ENCODE data around the gene BUD13. TPM values are rescaled to one million over a fixed set of nuclear protein-coding genes. Genes with fewer than 3 reads are reported as not detected.

The BUD13 gene
- total RNA-seq, 1 experiment from 2014 or later: 30.0 TPM

DNA sequence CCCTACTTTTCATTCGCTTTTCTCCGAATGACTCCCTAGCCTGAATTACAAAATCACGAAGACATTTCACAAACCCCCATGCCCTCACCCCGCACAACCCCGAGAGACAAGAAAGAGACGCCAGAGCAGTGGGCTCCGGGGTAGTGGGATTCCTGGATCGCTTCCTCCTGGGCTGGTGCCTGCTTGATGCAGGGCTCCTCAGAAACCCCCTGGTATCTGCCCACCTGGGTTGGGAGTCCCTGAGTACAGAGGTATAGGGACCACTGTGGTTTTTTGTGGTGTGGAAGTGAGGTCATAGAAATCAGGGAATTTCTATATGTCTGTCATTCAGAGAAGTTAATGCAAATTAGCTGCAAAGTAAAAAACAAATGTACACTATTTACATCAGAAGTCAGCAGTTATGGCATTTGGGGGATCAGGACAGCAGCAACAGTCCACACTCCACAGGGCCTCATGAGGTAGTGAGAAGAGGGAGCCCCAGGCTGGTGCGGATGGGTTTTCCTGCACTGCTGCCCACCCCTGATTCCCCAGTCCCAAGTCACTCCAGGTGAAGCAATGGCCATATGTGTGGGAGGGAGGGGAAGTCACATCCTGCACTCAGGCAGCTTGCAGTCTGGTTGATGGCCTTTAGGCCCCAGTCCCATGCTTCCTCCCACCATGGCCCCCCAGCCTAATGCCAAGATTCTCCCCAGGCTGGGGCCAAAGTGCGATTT, 39.6 kb downstream of the BUD13 start:
- ChIA-PET POLR2A (no interaction called here), CTCF (interaction anchor here (0.6 to 1.9 kb wide), 4 partner anchors 8 to 103 kb away, joined by 4 to 12 read pairs (median 4); no protein-coding TSS in a partner anchor)
- Histone ChIP-seq H3K4me3 (ENCODE audit: low read depth in 2 of 2, low read length in 2 of 2) (no peak overlapping the region), H3K36me3 (ENCODE audit: control insufficient read depth, insufficient read depth, low read length) (no peaks in the 10 kb centered on the region), H3K27me3 (ENCODE audit: control insufficient read depth, insufficient read depth, low read length) (peaks cover 7% of the 10 kb centered on the region; the same call in 1 of the 2 replicates), H3K27ac (ENCODE audit: low read length) (no peak overlapping the region), H3K9me3 (ENCODE audit: control insufficient read depth, insufficient read depth, low read depth, low read length) (no peaks in the 10 kb centered on the region), H3K4me1 (ENCODE audit: control insufficient read depth, insufficient read depth, low read length) (no peaks in the 10 kb centered on the region)
- TF ChIP-seq, protein P1, sequence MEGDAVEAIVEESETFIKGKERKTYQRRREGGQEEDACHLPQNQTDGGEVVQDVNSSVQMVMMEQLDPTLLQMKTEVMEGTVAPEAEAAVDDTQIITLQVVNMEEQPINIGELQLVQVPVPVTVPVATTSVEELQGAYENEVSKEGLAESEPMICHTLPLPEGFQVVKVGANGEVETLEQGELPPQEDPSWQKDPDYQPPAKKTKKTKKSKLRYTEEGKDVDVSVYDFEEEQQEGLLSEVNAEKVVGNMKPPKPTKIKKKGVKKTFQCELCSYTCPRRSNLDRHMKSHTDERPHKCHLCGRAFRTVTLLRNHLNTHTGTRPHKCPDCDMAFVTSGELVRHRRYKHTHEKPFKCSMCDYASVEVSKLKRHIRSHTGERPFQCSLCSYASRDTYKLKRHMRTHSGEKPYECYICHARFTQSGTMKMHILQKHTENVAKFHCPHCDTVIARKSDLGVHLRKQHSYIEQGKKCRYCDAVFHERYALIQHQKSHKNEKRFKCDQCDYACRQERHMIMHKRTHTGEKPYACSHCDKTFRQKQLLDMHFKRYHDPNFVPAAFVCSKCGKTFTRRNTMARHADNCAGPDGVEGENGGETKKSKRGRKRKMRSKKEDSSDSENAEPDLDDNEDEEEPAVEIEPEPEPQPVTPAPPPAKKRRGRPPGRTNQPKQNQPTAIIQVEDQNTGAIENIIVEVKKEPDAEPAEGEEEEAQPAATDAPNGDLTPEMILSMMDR (IDR thresholded peaks at IDR 0.05): peak; percentile 44
- TF ChIP-seq TCF7L2 (IDR thresholded peaks at IDR 0.05; ENCODE audit: low read depth, low read length) (no peak), POLR2AphosphoS5 (IDR thresholded peaks at IDR 0.05; ENCODE audit: low read depth, low read length) (no peak), SIN3A (IDR thresholded peaks at IDR 0.05; ENCODE audit: borderline replicate concordance, insufficient read depth, low read depth, low read length) (no peak)
- TF ChIP-seq, protein P2, sequence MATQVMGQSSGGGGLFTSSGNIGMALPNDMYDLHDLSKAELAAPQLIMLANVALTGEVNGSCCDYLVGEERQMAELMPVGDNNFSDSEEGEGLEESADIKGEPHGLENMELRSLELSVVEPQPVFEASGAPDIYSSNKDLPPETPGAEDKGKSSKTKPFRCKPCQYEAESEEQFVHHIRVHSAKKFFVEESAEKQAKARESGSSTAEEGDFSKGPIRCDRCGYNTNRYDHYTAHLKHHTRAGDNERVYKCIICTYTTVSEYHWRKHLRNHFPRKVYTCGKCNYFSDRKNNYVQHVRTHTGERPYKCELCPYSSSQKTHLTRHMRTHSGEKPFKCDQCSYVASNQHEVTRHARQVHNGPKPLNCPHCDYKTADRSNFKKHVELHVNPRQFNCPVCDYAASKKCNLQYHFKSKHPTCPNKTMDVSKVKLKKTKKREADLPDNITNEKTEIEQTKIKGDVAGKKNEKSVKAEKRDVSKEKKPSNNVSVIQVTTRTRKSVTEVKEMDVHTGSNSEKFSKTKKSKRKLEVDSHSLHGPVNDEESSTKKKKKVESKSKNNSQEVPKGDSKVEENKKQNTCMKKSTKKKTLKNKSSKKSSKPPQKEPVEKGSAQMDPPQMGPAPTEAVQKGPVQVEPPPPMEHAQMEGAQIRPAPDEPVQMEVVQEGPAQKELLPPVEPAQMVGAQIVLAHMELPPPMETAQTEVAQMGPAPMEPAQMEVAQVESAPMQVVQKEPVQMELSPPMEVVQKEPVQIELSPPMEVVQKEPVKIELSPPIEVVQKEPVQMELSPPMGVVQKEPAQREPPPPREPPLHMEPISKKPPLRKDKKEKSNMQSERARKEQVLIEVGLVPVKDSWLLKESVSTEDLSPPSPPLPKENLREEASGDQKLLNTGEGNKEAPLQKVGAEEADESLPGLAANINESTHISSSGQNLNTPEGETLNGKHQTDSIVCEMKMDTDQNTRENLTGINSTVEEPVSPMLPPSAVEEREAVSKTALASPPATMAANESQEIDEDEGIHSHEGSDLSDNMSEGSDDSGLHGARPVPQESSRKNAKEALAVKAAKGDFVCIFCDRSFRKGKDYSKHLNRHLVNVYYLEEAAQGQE (IDR thresholded peaks at IDR 0.05; ENCODE audit: insufficient read depth in 1 of 2, low read depth in 2 of 2, low read length in 1 of 2): no peak
- no TSS peak for BruUV-seq (replicated peaks)
- in situ Hi-C loops (cut with HindIII; ENCODE audit: low pct_unique_long_range_greater_than_20kb, low sequenced_read_pairs): no loop called here
- no peak; the same call in none of the 2 replicates for ATAC-seq
- no peak for DNase-seq (ENCODE audit: low read depth, low spot score)
- intact Hi-C loops (cut with micrococcal nuclease; ENCODE audit: unreplicated experiment): no loop called here

GRCh38 chr11:116732271-116733042, 40.3 kb downstream of the BUD13 start:
- no peaks in the 10 kb centered on the region for H3K9me3 ChIP-seq (ENCODE audit: control insufficient read depth, insufficient read depth, low read depth, low read length)
- intact Hi-C loops (cut with micrococcal nuclease; ENCODE audit: unreplicated experiment) (no loop called here), in situ Hi-C loops (cut with HindIII; ENCODE audit: low pct_unique_long_range_greater_than_20kb, low sequenced_read_pairs) (no loop called here)
- H3K4me3 ChIP-seq (ENCODE audit: low read depth in 2 of 2, low read length in 2 of 2): no peak overlapping the region
- peaks cover 7% of the 10 kb centered on the region; the same call in 1 of the 2 replicates for H3K27me3 ChIP-seq (ENCODE audit: control insufficient read depth, insufficient read depth, low read length)
- ChIA-PET CTCF (interaction anchor here (0.6 to 1.9 kb wide), 6 partner anchors 8 to 104 kb away, joined by 4 to 12 read pairs (median 4); no protein-coding TSS in a partner anchor), POLR2A (no interaction called here)
- ATAC-seq (peak; percentile 91), DNase-seq (ENCODE audit: low read depth, low spot score) (peak; percentile 69)
- H3K27ac ChIP-seq (ENCODE audit: low read length): no peak overlapping the region
- TF ChIP-seq SIN3A (IDR thresholded peaks at IDR 0.05; ENCODE audit: borderline replicate concordance, insufficient read depth, low read depth, low read length): no peak
- TF ChIP-seq TCF7L2 (IDR thresholded peaks at IDR 0.05; ENCODE audit: low read depth, low read length): no peak
- TF ChIP-seq POLR2AphosphoS5 (IDR thresholded peaks at IDR 0.05; ENCODE audit: low read depth, low read length): no peak
- TF ChIP-seq, protein P1 (IDR thresholded peaks at IDR 0.05): peak; percentile 97
- H3K4me1 ChIP-seq (ENCODE audit: control insufficient read depth, insufficient read depth, low read length): no peaks in the 10 kb centered on the region
- no TSS peak for BruUV-seq (replicated peaks)
- H3K36me3 ChIP-seq (ENCODE audit: control insufficient read depth, insufficient read depth, low read length): no peaks in the 10 kb centered on the region
